Endometrial microvascular endothelial cells (primary cell): ENCODE measurements around the gene ST8SIA4. TPM values are rescaled to one million over a fixed set of nuclear protein-coding genes. Genes with fewer than 3 reads are reported as not detected.
"Not testable (repeated sequence)": the region's sequence is repeated elsewhere in the genome, so short reads cannot be mapped to it uniquely, and the experiment has no call there.

Source experiments
- in situ Hi-C: cut with HindIII; loops from 2 replicates; pipeline ENCODE4 v1.10.0; 2017; ENCODE audit warnings: low sequenced_read_pairs, low pct_unique_long_range_greater_than_20kb; ENCODE audit errors: inconsistent ontology term
- total RNA-seq: library from RNA; depleted of rRNA; stranded (reverse); fragments of >200 nt; gene quantifications from one replicate; pipeline ENCODE4 v1.2.3, GENCODE V29; 2015; ENCODE audit errors: inconsistent ontology term

ST8SIA4 gene
- total RNA-seq, 1 donor from 2014 or later, result 0.46 TPM

DNA sequence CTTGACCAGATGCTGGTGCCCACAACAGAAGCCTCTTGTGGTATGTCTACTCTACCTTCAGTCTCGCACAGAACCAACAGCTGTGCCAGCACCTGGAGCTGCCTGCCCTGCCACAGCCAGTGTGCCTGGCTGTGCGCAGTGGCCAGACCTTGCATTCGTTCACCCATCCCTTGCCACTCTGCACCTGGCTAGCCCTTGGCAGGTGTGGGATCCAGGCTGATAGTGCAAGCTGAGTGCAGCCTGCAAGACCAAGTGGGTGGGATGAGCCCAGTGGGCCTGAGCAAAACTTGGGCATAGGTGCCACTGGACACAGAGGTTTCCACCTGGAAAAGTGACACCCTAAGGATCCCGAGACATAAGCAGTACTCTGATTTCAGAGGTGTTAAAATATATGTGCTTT lies 108.2 kb downstream of the ST8SIA4 start:
- in situ Hi-C loops, result no loop called here

- in situ Hi-C loops, result no loop called here
These were observed 108.9 kb downstream of the ST8SIA4 start for GRCh38 chr5:100794218-100794617.

DNA sequence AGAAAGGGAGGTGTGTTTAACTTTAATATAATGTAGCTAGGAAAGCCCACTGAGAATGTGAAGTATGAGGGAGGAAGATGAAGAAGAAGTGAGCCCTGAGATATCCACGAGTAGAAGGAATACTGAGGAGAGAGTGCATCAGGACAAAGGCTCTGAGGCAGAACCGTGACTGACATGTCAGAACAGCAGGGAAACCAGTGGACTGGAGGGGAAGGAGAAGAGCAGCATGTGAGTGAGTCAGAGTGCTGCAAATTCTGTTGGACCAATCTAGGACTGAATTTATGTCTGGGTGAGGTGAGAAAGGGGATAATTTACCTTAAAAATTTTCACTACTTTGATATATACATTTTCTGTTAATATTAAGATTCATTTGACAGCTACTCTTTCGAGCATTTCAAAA lies 110.3 kb downstream of the ST8SIA4 start:
- in situ Hi-C loops, result no loop called here

GRCh38 chr5:100791391-100791790 lies 111.7 kb downstream of the ST8SIA4 start:
- in situ Hi-C loops, result no loop called here

DNA sequence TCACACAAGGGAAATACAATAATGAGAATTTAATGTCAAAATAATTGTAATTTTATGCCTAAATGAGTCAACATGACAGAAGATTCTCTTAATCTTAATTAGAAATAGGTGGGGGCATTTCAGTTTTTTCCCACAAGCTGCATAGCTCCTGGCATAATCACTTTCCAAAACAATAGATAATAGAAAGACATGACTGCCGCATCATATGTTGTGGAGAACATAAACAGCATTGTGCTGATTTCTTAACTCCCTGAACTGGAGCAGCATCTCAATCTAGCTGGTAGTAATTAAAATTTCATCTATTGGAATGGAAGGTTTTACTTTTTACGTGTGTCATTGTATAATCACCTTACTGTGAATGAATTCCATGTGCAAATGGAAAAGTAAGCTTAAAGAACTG lies 112.1 kb downstream of the ST8SIA4 start:
- in situ Hi-C loops, result no loop called here

- in situ Hi-C loops, result no loop called here
These were observed 112.9 kb downstream of the ST8SIA4 start for GRCh38 chr5:100790170-100790665.

DNA sequence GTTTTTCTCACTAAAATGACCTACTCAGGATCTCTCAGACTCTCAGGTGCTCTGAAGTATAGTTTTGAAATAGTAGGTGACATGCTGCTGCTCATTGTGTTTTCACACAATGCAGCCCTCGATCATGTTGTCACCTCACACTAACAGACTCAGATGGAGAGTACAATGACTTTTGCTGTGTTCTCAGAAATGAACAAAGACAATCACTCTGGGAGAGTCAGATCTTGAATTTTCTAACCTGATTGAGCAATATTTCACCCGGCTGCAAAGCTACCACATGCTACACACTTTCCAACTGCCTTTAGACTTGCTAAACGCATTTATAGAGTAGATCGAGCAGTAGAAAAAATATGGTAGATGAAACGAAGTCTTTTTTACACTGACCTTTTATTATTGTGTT lies 113.4 kb downstream of the ST8SIA4 start:
- in situ Hi-C loops, result no loop called here

DNA sequence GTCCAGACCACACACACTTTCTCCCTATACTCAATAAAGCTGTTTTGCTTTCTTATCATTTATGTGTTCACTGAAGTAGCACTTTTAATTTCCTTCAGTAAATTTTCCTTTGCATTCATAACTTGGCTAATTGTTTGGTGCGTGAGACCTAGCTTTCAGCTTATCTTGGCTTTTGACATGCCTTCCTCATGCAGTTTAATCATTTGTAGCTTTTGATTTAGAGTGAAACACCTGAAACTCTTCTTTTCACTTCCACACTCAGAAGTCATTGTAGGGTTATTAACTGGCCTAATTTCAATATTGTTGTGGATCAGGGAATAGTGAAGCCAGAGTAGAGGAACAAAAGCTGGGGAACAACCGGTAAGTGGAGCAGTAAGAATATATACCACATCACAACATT lies 114.7 kb downstream of the ST8SIA4 start:
- in situ Hi-C loops, result no loop called here

GRCh38 chr5:100787648-100788047 lies 115.4 kb downstream of the ST8SIA4 start:
- in situ Hi-C loops, result no loop called here

DNA sequence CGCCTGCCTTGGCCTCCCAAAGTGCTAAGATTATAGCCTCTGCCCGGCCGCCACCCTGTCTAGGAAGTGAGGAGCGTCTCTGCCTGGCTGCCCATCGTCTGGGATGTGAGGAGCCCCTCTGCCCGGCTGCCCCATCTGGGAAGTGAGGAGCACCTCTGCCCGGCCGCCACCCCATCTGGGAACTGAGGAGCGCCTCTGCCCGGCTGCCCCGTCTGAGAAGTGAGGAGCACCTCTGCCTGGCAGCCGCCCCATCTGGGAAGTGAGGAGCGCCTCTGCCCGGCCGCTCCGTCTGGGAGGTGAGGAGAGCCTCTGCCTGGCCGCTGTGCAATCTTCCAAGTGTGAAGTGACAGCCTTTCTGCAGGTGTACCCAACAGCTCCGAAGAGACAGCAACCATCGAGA lies 117.5 kb downstream of the ST8SIA4 start:
- in situ Hi-C loops, result not testable (repeated sequence)

DNA sequence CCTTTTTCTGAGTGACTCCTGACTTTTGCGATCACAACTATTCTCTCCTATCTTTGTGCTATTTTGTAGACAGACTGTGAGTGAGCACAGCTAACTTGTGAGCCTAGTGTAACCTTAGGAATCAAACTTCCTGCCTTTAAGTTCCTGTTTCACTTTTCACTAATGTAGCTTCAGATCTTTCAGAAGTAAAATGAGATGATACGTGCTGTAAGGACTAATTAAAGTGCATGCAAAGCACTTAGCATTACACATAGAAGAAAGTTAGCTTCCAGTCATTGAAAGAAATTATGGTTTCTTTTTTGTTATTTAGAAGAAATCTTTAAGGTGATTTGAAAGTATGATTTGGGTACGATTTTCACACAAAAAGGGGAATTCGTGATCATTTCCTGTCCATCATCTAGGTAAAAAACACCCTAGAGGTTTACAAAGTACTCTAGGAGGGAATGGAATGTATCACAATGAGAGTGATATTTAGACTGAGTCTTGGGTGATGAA lies 122.7 kb downstream of the ST8SIA4 start:
- in situ Hi-C loops, result no loop called here

GRCh38 chr5:100779669-100780375 lies 123.3 kb downstream of the ST8SIA4 start:
- in situ Hi-C loops, result no loop called here

DNA sequence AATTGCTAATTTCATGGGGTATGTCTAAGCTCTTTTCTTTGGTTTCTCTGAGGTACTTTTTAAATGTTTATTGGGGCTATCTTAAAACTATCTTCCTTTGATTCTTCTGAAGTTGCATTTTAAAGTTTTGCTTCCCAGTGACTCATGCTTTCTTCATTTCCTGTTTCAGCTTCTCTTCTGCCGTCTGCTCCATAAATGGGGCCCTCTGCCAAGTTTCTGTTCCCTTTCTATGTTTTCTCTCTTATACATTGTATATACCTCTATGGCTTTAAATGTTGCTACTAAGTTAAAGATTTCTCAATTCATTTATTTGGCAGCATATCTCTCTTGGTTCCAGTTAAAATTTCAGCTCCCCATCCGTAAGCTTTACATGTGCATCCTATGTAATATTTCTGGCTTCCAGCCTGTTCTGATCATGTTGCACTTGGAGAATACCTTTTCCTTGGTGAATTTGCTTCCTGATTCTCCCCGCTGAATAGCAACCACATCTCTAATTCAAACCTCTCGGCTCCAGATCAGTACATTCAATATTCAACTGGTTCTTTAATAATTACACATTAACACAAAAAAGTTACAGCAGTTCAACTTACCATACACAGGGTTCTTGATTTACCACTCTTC lies 125.3 kb downstream of the ST8SIA4 start:
- in situ Hi-C loops, result no loop called here

DNA sequence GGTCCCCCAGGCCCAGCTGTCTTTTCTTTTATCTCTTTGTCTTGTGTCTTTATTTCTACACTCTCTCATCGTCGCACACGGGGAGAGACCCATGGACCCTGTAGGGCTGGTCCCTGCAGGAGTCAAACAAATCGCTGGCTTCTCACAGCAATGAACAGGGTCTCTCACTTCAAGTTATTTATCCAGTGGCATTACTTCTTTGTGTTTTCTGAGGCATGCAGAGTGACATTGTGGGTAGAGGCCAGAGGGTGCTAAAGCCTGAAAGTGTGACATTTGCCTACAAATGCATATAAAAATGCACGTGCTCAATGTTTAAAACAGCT lies 127.6 kb downstream of the ST8SIA4 start:
- in situ Hi-C loops, result no loop called here

DNA sequence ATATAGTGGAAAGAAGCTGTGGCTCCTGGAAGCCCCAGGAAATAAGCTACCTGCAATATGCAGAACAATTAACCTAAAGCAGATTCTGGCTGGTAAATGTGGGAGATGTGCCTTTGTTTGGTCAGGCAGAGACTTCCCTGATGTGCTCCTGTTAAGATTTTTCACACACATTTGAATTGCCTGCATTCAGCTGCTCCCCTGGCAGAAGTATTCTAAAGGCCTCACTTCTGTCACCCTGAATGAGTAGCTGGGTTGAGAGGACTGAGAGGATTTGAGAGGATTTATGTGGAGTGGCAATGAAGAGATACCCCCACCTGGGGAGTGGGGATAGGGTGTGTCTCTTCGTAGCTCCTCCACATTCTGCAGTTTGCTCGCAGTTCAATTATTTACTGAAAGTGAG lies 130.5 kb downstream of the ST8SIA4 start:
- in situ Hi-C loops, result no loop called here

GRCh38 chr5:100772006-100772405 lies 131.1 kb downstream of the ST8SIA4 start:
- in situ Hi-C loops, result no loop called here

DNA sequence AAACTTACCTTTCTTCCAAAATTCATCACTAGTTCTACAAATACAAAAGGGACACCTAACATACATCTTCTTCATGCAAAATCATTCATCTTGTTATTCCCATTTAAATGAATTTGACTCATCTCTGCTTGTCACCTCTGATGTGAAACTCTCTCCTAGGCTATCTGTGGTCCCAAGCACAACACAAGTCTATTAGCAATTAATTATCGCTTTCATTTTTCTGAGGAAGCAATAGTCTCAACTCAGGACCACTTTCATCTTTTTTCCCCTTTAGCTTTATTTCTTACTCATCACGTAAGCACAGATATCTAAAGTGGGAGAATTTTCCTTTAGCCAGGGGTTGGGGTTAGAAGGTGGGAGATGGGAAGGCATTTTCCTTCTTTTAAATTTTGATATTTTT lies 131.9 kb downstream of the ST8SIA4 start:
- in situ Hi-C loops, result no loop called here

GRCh38 chr5:100768221-100768620 lies 134.9 kb downstream of the ST8SIA4 start:
- in situ Hi-C loops, result no loop called here

GRCh38 chr5:100762995-100763394 lies 140.1 kb downstream of the ST8SIA4 start:
- in situ Hi-C loops, result no loop called here

GRCh38 chr5:100762108-100762507 lies 141.0 kb downstream of the ST8SIA4 start:
- in situ Hi-C loops, result no loop called here

DNA sequence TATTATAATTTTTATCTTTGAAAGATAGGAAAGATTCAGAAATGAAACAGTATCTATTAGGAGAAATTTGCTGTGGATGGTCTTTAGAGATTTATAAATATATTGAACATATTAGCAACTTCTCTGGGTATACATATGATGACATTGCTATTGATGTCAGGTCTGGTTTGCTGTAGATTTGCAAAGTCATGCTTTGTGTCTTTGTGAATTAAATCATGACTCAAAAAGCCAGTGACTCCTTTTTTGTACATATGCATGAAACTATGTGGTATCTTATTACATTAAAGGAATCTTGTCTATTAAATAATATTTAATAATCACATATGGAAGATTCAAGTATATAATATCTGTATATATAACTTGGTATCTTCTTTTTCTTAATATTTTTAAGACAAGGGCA lies 141.9 kb downstream of the ST8SIA4 start:
- in situ Hi-C loops, result no loop called here
